Bronchus fibroblast of lung (primary cell): ENCODE results near the gene CKAP4. TPM values are rescaled to one million over a fixed set of nuclear protein-coding genes. Genes with fewer than 3 reads are reported as not detected.

Experiments
- total RNA-seq: library from RNA; depleted of rRNA; stranded (reverse); fragments of >200 nt; gene quantifications from 2 replicates; pipeline ENCODE4 v1.2.3, GENCODE V29; 2015

Gene CKAP4, protein sequence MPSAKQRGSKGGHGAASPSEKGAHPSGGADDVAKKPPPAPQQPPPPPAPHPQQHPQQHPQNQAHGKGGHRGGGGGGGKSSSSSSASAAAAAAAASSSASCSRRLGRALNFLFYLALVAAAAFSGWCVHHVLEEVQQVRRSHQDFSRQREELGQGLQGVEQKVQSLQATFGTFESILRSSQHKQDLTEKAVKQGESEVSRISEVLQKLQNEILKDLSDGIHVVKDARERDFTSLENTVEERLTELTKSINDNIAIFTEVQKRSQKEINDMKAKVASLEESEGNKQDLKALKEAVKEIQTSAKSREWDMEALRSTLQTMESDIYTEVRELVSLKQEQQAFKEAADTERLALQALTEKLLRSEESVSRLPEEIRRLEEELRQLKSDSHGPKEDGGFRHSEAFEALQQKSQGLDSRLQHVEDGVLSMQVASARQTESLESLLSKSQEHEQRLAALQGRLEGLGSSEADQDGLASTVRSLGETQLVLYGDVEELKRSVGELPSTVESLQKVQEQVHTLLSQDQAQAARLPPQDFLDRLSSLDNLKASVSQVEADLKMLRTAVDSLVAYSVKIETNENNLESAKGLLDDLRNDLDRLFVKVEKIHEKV
- 173 and 189 TPM in 2 replicates for total RNA-seq

DNA sequence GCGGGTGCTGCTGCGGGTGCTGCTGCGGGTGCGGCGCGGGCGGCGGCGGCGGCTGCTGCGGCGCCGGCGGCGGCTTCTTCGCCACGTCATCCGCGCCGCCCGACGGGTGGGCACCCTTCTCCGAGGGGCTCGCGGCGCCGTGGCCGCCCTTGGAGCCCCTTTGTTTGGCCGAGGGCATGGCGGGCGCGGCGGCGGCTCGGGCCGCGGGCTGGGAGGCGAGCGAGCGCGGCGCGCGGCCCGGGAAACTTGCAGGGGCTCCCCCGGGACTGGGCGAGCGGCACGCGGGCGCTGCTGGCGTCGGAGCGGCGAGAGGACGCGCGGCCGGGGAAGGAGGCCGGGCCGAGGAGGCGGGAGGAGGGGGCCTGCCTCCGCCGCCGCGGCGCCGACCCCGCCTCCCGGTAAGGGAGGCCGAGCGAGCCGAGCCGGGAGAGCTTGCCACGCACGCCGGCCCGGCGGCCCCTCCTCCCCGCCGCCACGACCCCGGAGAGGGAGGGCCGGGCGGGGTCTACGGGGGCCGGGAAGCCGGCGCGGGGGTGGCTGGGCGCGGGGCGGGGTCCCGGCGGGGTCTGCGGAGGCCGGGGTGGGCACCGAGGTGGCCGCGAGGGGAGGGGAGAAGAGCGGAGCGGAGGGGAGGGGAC is at the start of gene CKAP4:
Gene CKAP4 (minus strand): TSS at position 347 of the 638 bp plus-strand sequence. CDS start 169 bp downstream, at position 178.

Other genes starting within 250 kb of the CKAP4 start
- 3.0 and 3.5 TPM in 2 replicates for gene NUAK1, start 109.1 kb downstream of the CKAP4 start, total RNA-seq
- gene TCP11L2, start 54.7 kb upstream of the CKAP4 start, total RNA-seq: 7.6 and 9.2 TPM in 2 replicates
- 9.8 and 10.1 TPM in 2 replicates for gene POLR3B, start 109.7 kb upstream of the CKAP4 start, total RNA-seq